ENCODE data around the gene ACSL3.
"Not testable (repeated sequence)": the region's sequence is repeated elsewhere in the genome, so short reads cannot be mapped to it uniquely, and the experiment has no call there.

ACSL3 gene

DNA sequence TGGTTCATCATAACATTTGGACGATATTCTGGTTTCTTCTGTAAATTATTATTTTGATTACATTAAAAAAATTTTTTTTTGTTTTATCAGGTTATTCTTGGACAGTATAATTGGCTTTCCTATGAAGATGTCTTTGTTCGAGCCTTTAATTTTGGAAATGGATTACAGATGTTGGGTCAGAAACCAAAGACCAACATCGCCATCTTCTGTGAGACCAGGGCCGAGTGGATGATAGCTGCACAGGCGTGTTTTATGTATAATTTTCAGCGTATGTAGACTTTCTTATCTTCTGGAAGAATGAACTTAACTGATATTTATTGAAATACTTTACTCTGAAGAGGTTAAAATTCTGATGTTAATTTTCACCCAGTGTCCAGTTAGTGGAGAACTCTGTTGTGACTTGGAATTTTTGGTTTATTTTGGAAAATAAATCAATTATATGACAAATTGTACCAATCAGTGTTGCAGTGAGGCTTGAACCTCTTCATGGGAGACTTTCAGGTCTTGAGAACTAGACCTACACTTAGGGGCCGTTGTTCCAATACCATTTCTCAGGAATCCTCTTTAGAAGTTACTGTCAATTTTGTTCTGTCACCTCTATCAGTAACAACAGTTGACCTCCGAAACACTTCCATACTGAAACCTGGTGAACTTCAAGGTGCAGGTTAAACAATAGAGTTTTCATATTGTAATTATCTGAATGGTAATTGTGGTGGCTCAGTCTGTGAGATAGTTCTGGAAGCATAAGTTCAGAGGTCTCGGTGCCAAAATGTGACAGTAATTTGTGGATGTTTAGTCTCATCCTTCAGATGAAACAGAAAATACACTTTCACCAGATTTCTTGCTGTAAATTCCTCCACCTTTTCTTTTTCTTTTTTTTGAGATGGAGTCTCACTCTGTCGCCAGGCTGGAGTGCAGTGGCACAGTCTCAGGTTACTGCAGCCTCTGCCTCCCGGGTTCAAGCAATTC is 55.7 kb downstream of the ACSL3 start:
- H3K9me2 ChIP-seq (replicated peaks; ENCODE audit: low read depth, low read length) = no peaks in the 10 kb centered on the region
- no peak overlapping the region for H3K4me2 ChIP-seq (ENCODE audit: low read depth, low read length, poor library complexity, severe bottlenecking)
- TF ChIP-seq, protein P1, sequence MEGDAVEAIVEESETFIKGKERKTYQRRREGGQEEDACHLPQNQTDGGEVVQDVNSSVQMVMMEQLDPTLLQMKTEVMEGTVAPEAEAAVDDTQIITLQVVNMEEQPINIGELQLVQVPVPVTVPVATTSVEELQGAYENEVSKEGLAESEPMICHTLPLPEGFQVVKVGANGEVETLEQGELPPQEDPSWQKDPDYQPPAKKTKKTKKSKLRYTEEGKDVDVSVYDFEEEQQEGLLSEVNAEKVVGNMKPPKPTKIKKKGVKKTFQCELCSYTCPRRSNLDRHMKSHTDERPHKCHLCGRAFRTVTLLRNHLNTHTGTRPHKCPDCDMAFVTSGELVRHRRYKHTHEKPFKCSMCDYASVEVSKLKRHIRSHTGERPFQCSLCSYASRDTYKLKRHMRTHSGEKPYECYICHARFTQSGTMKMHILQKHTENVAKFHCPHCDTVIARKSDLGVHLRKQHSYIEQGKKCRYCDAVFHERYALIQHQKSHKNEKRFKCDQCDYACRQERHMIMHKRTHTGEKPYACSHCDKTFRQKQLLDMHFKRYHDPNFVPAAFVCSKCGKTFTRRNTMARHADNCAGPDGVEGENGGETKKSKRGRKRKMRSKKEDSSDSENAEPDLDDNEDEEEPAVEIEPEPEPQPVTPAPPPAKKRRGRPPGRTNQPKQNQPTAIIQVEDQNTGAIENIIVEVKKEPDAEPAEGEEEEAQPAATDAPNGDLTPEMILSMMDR (conservative IDR thresholded peaks at IDR 0.05; ENCODE audit: low read length) = no peak
- no peak for TF ChIP-seq EZH2phosphoT487 (IDR thresholded peaks at IDR 0.05; ENCODE audit: borderline replicate concordance)
- H4K20me1 ChIP-seq (ENCODE audit: insufficient read depth, low read length, poor library complexity, severe bottlenecking) = peaks cover 22% of the 10 kb centered on the region
- H3K9me3 ChIP-seq (ENCODE audit: insufficient read depth, low read depth, low read length) = no peaks in the 10 kb centered on the region
- H3K27me3 ChIP-seq (ENCODE audit: insufficient read depth, low read length, poor library complexity, severe bottlenecking) = no peaks in the 10 kb centered on the region
- no peak overlapping the region for H3K4me3 ChIP-seq (ENCODE audit: low read length, poor library complexity, severe bottlenecking)
- H3F3A ChIP-seq (ENCODE audit: low read depth) = no peaks in the 10 kb centered on the region
- H3K4me1 ChIP-seq (ENCODE audit: insufficient read depth, low read length, poor library complexity, severe bottlenecking) = no peaks in the 10 kb centered on the region
- peaks cover 41% of the 10 kb centered on the region; the same call in 1 of the 2 replicates for H3K36me3 ChIP-seq (ENCODE audit: insufficient read depth, low read length)
- no peak overlapping the region for H3K9ac ChIP-seq (ENCODE audit: low read depth, low read length, poor library complexity, severe bottlenecking)
- H2AFZ ChIP-seq (ENCODE audit: low read length) = no peak overlapping the region
- peaks cover 26% of the 10 kb centered on the region; the same call in 1 of the 2 replicates for H3K79me2 ChIP-seq (ENCODE audit: insufficient read depth, low read length)

DNA sequence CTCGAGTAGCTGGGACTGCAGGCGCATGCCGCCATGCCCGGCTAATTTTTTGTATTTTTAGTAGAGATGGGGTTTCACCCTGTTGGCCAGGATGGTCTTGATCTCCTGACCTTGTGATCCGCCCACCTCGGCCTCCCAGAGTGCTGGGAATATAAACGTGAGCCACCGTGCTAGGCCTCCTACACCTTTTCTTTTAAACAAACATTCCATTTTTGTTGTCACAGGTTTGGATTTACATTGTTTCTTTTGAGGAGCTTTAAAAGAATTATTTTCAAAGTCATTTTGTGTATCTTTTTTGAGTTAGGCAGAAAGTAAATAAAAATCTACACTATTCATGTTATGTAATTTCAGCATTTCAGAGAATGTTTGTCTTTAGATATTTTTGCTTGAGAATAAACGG is 56.4 kb downstream of the ACSL3 start:
- H3K9ac ChIP-seq (ENCODE audit: low read depth, low read length, poor library complexity, severe bottlenecking); H3K9me3 ChIP-seq (ENCODE audit: insufficient read depth, low read depth, low read length); H3K4me2 ChIP-seq (ENCODE audit: low read depth, low read length, poor library complexity, severe bottlenecking); H3K4me3 ChIP-seq (ENCODE audit: low read length, poor library complexity, severe bottlenecking); H3K4me1 ChIP-seq (ENCODE audit: insufficient read depth, low read length, poor library complexity, severe bottlenecking); H3F3A ChIP-seq (ENCODE audit: low read depth); H2AFZ ChIP-seq (ENCODE audit: low read length); H3K27me3 ChIP-seq (ENCODE audit: insufficient read depth, low read length, poor library complexity, severe bottlenecking); H3K9me2 ChIP-seq (replicated peaks; ENCODE audit: low read depth, low read length): not testable (repeated sequence)
- Histone ChIP-seq H4K20me1 (ENCODE audit: insufficient read depth, low read length, poor library complexity, severe bottlenecking) (peaks cover 16% of the 10 kb centered on the region), H3K79me2 (ENCODE audit: insufficient read depth, low read length) (peaks cover 19% of the 10 kb centered on the region; the same call in 1 of the 2 replicates), H3K36me3 (ENCODE audit: insufficient read depth, low read length) (peaks cover 48% of the 10 kb centered on the region; the same call in 1 of the 2 replicates)

DNA sequence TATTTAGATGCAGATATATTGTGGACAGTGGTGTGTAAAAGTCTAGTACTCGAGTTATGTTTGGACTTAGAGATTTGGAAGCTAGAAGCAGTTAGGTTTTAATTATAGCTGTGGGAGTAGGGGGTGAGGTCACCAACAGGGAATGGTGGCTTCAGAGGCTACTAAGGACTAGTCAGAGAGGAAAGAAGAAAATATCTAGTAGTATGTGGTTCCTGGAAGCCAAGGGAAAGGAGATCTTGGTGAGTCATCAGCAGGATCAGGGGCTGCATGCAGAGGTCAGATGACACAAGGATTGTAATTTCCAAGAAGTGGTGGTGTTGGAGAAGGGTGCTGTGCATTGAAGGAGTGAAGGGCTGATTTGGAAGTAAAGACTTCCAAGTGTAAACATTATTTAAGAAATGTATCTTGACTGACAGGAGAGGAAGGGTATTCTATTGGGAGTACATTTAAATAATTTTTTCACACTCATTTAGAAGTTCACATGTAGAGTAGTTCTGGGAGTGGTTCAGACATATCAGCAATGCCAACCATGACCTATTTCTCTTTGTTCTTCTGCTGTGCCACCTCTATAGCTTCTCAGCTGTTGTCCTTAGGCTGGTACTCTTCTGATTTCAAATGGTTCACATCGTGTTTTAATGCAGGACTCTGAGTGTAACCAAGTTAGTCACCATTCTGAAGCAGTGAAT is 59.1 kb downstream of the ACSL3 start:
- H3K4me3 ChIP-seq (ENCODE audit: low read length, poor library complexity, severe bottlenecking) = no peak overlapping the region
- no peaks in the 10 kb centered on the region for H3K9me3 ChIP-seq (ENCODE audit: insufficient read depth, low read depth, low read length)
- H3K4me1 ChIP-seq (ENCODE audit: insufficient read depth, low read length, poor library complexity, severe bottlenecking) = no peaks in the 10 kb centered on the region
- H3K9me2 ChIP-seq (replicated peaks; ENCODE audit: low read depth, low read length) = no peaks in the 10 kb centered on the region
- H2AFZ ChIP-seq (ENCODE audit: low read length) = no peak overlapping the region
- peaks cover 7% of the 10 kb centered on the region; the same call in 1 of the 2 replicates for H3K79me2 ChIP-seq (ENCODE audit: insufficient read depth, low read length)
- TF ChIP-seq, protein P1 (conservative IDR thresholded peaks at IDR 0.05; ENCODE audit: low read length) = no peak
- no peak for TF ChIP-seq EZH2phosphoT487 (IDR thresholded peaks at IDR 0.05; ENCODE audit: borderline replicate concordance)
- H3K36me3 ChIP-seq (ENCODE audit: insufficient read depth, low read length) = peaks cover 66% of the 10 kb centered on the region; the same call in 1 of the 2 replicates
- H4K20me1 ChIP-seq (ENCODE audit: insufficient read depth, low read length, poor library complexity, severe bottlenecking) = peaks cover 5% of the 10 kb centered on the region
- H3F3A ChIP-seq (ENCODE audit: low read depth) = no peaks in the 10 kb centered on the region
- H3K9ac ChIP-seq (ENCODE audit: low read depth, low read length, poor library complexity, severe bottlenecking) = no peak overlapping the region
- H3K27me3 ChIP-seq (ENCODE audit: insufficient read depth, low read length, poor library complexity, severe bottlenecking) = no peaks in the 10 kb centered on the region
- no peak overlapping the region for H3K4me2 ChIP-seq (ENCODE audit: low read depth, low read length, poor library complexity, severe bottlenecking)

Data from Loucy (cell line).